Urothelium cell line (cell line): ENCODE results near the gene UQCC2.

Source experiments
- DNase-seq: peaks from one replicate; pipeline ENCODE4 v3.0.0; 2011; ENCODE audit warnings: low spot score, mixed read lengths
- FAIRE-seq: peaks from 2 replicates; lab custom pipeline; 2011; peaks lifted over from hg19 to GRCh38; lab: Jason Lieb, UNC

UQCC2 gene

DNA sequence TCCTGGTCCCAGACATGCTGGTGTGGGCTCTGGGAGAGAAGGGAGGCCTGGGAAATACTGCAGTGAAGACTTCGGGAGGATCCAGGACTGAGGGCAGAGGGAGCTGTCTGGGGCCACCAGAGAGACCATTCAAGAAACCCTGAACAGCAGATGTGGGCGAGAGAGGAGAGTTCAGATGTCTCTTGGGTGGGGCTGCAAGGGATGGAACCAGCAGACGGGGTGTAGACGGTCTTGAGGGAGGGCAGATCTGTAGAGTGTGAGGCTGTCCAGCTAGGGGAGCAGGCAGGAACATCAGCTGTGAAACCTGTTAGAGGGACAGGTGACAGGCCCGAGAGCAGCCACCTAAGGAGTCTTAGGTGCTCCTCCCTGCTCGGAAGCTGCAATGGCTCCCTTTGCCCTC is 51.5 kb downstream of the UQCC2 start:
- DNase-seq (no peak), FAIRE-seq (no peak)

DNA sequence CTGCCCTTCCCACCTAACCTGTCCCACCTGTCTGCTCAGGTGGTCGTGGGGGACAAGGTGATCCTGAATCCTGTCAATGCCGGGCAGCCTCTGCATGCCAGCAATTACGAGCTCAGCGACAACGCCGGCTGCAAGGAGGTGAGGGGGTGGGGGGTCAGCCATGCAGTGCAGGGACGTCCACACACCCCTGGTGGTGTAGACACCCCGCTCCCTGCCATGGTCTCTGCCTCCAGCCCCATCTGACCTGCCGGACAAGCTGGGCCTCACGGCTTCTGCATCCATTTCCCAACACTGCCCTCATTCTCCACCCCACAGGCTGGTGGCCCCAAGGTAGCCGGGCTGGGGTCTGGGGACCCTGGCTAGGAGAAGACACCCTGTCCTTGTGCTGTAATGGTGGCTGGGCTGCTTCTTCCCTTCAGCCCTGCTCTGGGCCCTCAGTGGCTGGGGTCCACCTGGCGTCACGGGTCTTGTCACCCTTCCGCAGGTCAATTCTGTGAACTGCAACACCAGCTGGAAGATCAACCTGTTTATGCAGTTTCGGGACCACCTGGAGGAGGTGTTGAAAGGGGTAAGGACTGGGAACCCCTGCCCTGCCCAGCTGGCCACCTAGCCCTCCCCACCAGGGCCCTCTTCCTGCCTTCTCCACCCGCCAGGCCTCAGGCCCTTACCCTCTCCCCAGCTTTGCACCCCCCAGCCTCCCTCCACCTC is 52.4 kb downstream of the UQCC2 start:
- no peak for FAIRE-seq
- no peak for DNase-seq

DNA sequence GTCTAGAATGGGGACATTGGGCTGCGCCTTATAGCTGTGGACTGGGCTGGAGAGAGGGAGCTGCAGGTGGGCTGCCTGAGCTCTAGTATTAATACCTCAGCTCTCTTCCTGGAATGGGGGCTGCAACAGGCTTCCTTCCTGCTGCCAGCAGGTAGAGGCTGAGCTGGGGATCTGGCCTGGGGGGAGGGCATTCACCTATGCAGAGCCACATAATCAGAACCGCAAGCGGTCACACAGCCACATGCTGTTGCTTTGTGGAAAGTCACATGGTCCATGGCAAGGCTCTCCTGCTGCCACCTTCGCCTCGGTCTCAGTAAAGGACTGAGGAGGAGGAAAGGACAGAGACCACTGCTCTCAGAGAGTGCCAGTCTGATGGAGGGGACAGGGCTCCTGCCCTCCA is 54.7 kb downstream of the UQCC2 start:
- DNase-seq = no peak

DNA sequence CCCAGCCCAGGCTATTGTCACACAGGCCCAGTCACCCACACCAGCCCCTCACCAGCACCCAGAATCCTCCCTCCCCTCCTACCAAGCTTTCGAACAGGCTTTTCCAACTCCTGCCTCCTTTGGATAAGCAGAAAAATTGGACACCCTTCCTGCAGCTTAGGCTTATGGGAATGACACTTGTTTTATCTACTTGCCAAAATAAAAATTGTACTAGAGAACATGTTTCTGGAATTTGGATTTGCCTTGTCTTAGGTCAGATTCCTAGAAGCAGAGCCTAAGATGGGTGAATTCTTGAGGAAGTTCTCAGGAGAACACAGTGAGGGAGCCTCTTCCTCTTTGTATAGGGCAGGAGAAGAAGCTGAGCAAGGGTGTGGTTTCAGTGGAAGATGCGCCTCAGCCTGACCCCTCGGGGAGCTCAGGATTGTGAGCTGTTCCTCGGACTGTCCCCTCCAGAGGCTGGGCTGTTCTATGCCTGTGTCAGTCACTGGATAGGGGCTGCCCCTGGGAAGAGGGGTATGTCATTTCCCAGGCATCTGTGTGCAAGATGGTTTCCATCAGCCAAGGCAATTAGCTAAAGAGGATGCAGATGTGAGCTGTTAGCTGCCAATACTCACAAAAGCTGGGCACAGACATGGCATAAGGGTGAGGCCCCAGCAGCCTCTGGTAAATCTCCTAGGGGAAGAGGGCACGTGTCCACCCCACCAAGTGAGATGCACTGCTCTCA is 56.5 kb downstream of the UQCC2 start:
- no peak for FAIRE-seq
- no peak for DNase-seq

More for the DNA sequence above, 54.7 kb downstream of the UQCC2 start:
- no peak for FAIRE-seq

DNA sequence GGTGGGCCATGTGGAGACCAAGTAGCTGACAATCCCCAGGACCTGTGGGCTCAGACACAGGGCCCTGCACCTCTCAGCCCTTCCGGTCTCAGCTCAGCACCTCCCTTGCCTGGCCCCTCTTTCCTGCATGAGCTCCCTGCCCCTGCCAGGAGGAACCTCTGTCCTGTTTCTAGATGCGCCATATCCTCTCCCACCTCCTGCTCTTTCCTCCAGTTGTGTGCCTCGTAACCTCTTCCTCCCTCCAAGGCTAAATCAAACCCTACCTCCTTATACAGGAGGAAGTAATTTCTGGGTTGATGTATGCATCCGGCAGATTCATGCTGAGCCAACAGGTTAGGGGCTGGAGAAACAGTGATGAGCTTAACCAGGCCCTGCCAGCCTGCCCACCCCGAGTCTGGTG is 59.5 kb downstream of the UQCC2 start:
- FAIRE-seq = no peak

DNA sequence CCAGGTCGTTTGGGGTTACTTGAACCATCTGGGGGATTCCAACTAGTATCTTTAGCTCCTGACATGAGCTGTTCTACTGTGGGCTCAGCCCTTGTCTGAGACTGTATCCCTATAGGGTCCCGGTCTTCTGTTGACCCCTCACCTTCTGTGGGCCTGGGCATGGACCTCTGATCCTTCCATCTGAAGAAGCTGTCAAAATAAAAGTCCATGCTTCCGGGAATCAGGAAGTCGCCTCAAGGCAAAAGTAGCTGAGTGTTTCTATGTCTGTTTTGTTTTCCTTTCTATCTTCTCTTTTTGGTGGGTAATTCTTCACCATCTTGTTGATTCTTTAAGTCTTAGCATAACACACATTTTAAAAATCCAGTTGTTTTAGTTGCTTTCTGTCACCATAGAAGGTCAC is 60.1 kb downstream of the UQCC2 start:
- DNase-seq = no peak
- no peak for FAIRE-seq

More for the DNA sequence above, 59.5 kb downstream of the UQCC2 start:
- no peak for DNase-seq
